ENCODE data around the gene CHP1. TPM values are rescaled to one million over a fixed set of nuclear protein-coding genes. Genes with fewer than 3 reads are reported as not detected.
"Not testable (repeated sequence)": the region's sequence is repeated elsewhere in the genome, so short reads cannot be mapped to it uniquely, and the experiment has no call there.

CHP1 gene
- total RNA-seq, 6 experiments from 2014 or later, result 104 to 131 (median 117) TPM

- Mint-ChIP-seq H3K36me3 (ENCODE audit: low read depth) (peaks cover 36% of the 10 kb centered on the region), H3K4me1 (ENCODE audit: low read depth) (peaks cover 32% of the 10 kb centered on the region), H3K4me3 (no peak overlapping the region), H3K27me3 (ENCODE audit: insufficient read depth) (peaks cover 2% of the 10 kb centered on the region), H3K27ac (no peak overlapping the region), H3K9me3 (peaks cover 6% of the 10 kb centered on the region; the same call in 1 of the 2 replicates)
- no peak for TF ChIP-seq CTCF (IDR thresholded peaks at IDR 0.05)
- no peak for DNase-seq
These were observed 58.9 kb downstream of the CHP1 start for GRCh38 chr15:41289953-41290352.

- Mint-ChIP-seq H3K36me3 (ENCODE audit: low read depth) (peaks cover 25% of the 10 kb centered on the region), H3K27ac (no peak overlapping the region), H3K4me1 (ENCODE audit: low read depth) (peaks cover 22% of the 10 kb centered on the region), H3K27me3 (ENCODE audit: insufficient read depth) (no peaks in the 10 kb centered on the region; the same call in 1 of the 2 replicates), H3K9me3 (no peaks in the 10 kb centered on the region), H3K4me3 (no peak overlapping the region)
- TF ChIP-seq CTCF (IDR thresholded peaks at IDR 0.05), result no peak
- no peak for DNase-seq
These were observed 60.1 kb downstream of the CHP1 start for GRCh38 chr15:41291065-41291631.

- peak overlapping the region; percentile 39; the same call in 1 of the 2 replicates for H3K27ac Mint-ChIP-seq
- TF ChIP-seq CTCF (IDR thresholded peaks at IDR 0.05), result no peak
- DNase-seq, result peak; percentile 18
- H3K27me3 Mint-ChIP-seq (ENCODE audit: insufficient read depth), result no peaks in the 10 kb centered on the region; the same call in 1 of the 2 replicates
- peaks cover 15% of the 10 kb centered on the region for H3K36me3 Mint-ChIP-seq (ENCODE audit: low read depth)
- peaks cover 12% of the 10 kb centered on the region for H3K4me1 Mint-ChIP-seq (ENCODE audit: low read depth)
- H3K9me3 Mint-ChIP-seq, result no peaks in the 10 kb centered on the region
- H3K4me3 Mint-ChIP-seq, result no peak overlapping the region
These were observed 61.5 kb downstream of the CHP1 start for GRCh38 chr15:41292521-41292920.

- H3K27ac Mint-ChIP-seq, result not testable (repeated sequence)
These were observed 70.1 kb downstream of the CHP1 start for GRCh38 chr15:41301139-41301538.

GRCh38 chr15:41301587-41301986 lies 70.5 kb downstream of the CHP1 start:
- TF ChIP-seq CTCF (IDR thresholded peaks at IDR 0.05), result no peak
- H3K9me3 Mint-ChIP-seq, result no peaks in the 10 kb centered on the region
- no peaks in the 10 kb centered on the region for H3K27me3 Mint-ChIP-seq (ENCODE audit: insufficient read depth)
- no peaks in the 10 kb centered on the region for H3K4me1 Mint-ChIP-seq (ENCODE audit: low read depth)
- H3K36me3 Mint-ChIP-seq (ENCODE audit: low read depth), result peaks cover 8% of the 10 kb centered on the region
- no peak overlapping the region for H3K4me3 Mint-ChIP-seq
- H3K27ac Mint-ChIP-seq, result no peak overlapping the region
- no peak for DNase-seq

More at GRCh38 chr15:41301139-41301538, 70.1 kb downstream of the CHP1 start:
- DNase-seq; H3K27me3 Mint-ChIP-seq (ENCODE audit: insufficient read depth); H3K4me1 Mint-ChIP-seq (ENCODE audit: low read depth); H3K36me3 Mint-ChIP-seq (ENCODE audit: low read depth); H3K4me3 Mint-ChIP-seq; H3K9me3 Mint-ChIP-seq: not testable (repeated sequence)

GRCh38 chr15:41304149-41304770 lies 73.2 kb downstream of the CHP1 start:
- no peak for TF ChIP-seq CTCF (IDR thresholded peaks at IDR 0.05)
- no peak overlapping the region for H3K27ac Mint-ChIP-seq
- no peaks in the 10 kb centered on the region for H3K27me3 Mint-ChIP-seq (ENCODE audit: insufficient read depth)
- no peaks in the 10 kb centered on the region for H3K9me3 Mint-ChIP-seq
- no peak overlapping the region for H3K4me3 Mint-ChIP-seq
- H3K4me1 Mint-ChIP-seq (ENCODE audit: low read depth), result no peaks in the 10 kb centered on the region
- peaks cover 8% of the 10 kb centered on the region for H3K36me3 Mint-ChIP-seq (ENCODE audit: low read depth)
- DNase-seq, result no peak
